Osteocyte (in vitro differentiated cells): Measurements from ENCODE around the gene QSER1. TPM values are rescaled to one million over a fixed set of nuclear protein-coding genes. Genes with fewer than 3 reads are reported as not detected.
"Not testable (repeated sequence)": the region's sequence is repeated elsewhere in the genome, so short reads cannot be mapped to it uniquely, and the experiment has no call there.

Source experiments
- DNase-seq: peaks from one replicate; pipeline ENCODE4 v3.0.0; 2021; ENCODE audit warnings: mixed read lengths; ENCODE audit not compliant: unreplicated experiment; ENCODE audit errors: extremely low spot score
- H3K27ac Mint-ChIP-seq: one replicate; pipeline ENCODE4 v1.8.0; 2021; ENCODE audit warnings: mild to moderate bottlenecking, mixed read lengths; ENCODE audit not compliant: unreplicated experiment
- H3K27me3 Mint-ChIP-seq: one replicate; pipeline ENCODE4 v1.8.0; 2021; ENCODE audit warnings: mixed read lengths; ENCODE audit not compliant: unreplicated experiment
- H3K36me3 Mint-ChIP-seq: one replicate; pipeline ENCODE4 v1.8.0; 2021; ENCODE audit warnings: mixed read lengths; ENCODE audit not compliant: unreplicated experiment
- H3K4me1 Mint-ChIP-seq: one replicate; pipeline ENCODE4 v1.8.0; 2021; ENCODE audit warnings: mixed read lengths; ENCODE audit not compliant: unreplicated experiment
- H3K4me3 Mint-ChIP-seq: one replicate; pipeline ENCODE4 v1.8.0; 2021; ENCODE audit warnings: mild to moderate bottlenecking, moderate library complexity, mixed read lengths; ENCODE audit not compliant: unreplicated experiment
- H3K9me3 Mint-ChIP-seq: one replicate; pipeline ENCODE4 v1.8.0; 2021; ENCODE audit warnings: mixed read lengths; ENCODE audit not compliant: unreplicated experiment
- total RNA-seq: library from RNA; stranded (reverse); gene quantifications from 2 replicates; pipeline ENCODE4 v1.2.1, GENCODE V29; 2021
- TF ChIP-seq, protein P1 (sequence below): fragments of 200-600 bp; sonication (generic); IDR thresholded peaks from 2 replicates; pipeline ENCODE4 v1.5.0; 2021; ENCODE audit warnings: antibody characterized with exemption, mild to moderate bottlenecking, moderate library complexity

QSER1 gene
- total RNA-seq, 1 donor from 2014 or later, result 32.4 TPM

DNA sequence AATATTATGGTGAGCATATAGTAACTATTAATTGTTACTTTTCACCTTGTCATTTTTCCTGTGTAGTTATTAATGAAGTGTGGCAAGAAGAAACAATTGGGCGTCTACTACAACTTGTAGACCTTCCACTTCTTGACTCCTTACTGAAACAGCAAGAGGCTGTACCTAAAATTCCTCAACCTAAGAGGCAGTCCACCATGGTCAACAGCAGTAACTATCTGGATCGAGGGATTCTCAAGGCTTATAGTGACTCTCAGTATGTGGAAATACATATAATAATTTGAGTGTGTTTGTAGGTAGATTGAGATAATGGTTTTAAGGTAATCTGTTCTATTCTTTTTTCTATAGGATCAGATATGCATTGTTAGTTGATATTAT, 135.9 kb downstream of the QSER1 start:
- H3K36me3 Mint-ChIP-seq, result peaks cover 13% of the 10 kb centered on the region
- no peaks in the 10 kb centered on the region for H3K27me3 Mint-ChIP-seq
- DNase-seq, result no peak
- TF ChIP-seq, protein P1, sequence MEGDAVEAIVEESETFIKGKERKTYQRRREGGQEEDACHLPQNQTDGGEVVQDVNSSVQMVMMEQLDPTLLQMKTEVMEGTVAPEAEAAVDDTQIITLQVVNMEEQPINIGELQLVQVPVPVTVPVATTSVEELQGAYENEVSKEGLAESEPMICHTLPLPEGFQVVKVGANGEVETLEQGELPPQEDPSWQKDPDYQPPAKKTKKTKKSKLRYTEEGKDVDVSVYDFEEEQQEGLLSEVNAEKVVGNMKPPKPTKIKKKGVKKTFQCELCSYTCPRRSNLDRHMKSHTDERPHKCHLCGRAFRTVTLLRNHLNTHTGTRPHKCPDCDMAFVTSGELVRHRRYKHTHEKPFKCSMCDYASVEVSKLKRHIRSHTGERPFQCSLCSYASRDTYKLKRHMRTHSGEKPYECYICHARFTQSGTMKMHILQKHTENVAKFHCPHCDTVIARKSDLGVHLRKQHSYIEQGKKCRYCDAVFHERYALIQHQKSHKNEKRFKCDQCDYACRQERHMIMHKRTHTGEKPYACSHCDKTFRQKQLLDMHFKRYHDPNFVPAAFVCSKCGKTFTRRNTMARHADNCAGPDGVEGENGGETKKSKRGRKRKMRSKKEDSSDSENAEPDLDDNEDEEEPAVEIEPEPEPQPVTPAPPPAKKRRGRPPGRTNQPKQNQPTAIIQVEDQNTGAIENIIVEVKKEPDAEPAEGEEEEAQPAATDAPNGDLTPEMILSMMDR, result no peak
- H3K4me3 Mint-ChIP-seq, result no peak overlapping the region
- H3K9me3 Mint-ChIP-seq, result no peaks in the 10 kb centered on the region
- no peaks in the 10 kb centered on the region for H3K4me1 Mint-ChIP-seq
- no peak overlapping the region for H3K27ac Mint-ChIP-seq

DNA sequence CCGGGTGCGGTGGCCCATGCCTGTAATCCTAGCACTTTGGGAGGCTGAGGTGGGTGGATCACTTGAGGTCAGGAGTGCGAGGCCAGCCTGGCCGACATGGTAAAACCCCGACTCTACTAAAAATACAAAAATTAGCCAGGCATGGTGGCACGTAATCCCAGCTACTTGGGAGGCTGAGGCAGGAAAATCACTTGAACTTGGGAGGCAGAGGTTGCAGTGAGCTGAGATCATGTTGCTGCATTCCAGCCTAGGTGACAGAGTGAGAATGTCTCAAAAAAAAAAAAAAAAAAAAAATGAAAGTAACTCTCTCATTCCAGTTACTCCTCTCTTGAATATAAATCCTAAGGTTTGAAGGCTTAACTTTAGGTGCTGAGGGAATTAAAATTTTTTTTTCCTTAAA, 136.6 kb downstream of the QSER1 start:
- not testable (repeated sequence) for H3K9me3 Mint-ChIP-seq, H3K4me1 Mint-ChIP-seq, H3K4me3 Mint-ChIP-seq, H3K27me3 Mint-ChIP-seq, DNase-seq, H3K27ac Mint-ChIP-seq
- H3K36me3 Mint-ChIP-seq, result peaks cover 13% of the 10 kb centered on the region

Other genes with a start within 250 kb of the QSER1 start
- not detected in 2 replicates for gene CCDC73, start 98.1 kb upstream of the QSER1 start, total RNA-seq
- gene PRRG4, start 62.9 kb upstream of the QSER1 start, total RNA-seq, result not detected in 2 replicates
- gene DEPDC7, start 123.1 kb downstream of the QSER1 start, total RNA-seq, result 2.9 and 3.7 TPM in 2 replicates
- 24.2 and 26.2 TPM in 2 replicates for gene TCP11L1, start 146.8 kb downstream of the QSER1 start, total RNA-seq